GM20431 (cell line): ENCODE data around the gene CTDSP1.

Source experiments
- in situ Hi-C: fragments of 300-500 bp; cut with MseI, MboI; formaldehyde crosslinking; loops from one replicate; pipeline ENCODE4 v1.15.0; 2020; ENCODE audit warnings: low sequenced_read_pairs; ENCODE audit not compliant: unreplicated experiment

CTDSP1 gene

DNA sequence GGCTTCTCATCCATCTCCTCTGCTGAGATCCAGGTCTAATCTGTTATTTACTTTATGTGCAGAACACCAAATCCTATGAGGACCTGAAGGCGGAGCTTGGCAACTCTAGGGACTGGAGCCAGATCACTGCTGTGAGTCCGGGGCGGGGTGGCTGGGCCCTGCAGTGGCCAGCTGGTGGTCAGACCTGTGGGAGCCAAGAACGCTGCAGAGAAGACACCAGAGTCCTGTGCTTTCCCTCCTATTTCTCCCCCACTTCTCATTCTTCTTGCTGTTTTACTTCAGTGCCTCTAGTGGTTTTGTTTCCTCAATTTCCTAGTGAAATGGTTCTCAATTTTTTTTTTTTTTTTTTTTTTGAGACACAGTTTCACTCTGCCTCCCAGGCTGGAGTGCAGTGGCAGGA, 38.9 kb downstream of the CTDSP1 start:
- in situ Hi-C loops: no loop called here

DNA sequence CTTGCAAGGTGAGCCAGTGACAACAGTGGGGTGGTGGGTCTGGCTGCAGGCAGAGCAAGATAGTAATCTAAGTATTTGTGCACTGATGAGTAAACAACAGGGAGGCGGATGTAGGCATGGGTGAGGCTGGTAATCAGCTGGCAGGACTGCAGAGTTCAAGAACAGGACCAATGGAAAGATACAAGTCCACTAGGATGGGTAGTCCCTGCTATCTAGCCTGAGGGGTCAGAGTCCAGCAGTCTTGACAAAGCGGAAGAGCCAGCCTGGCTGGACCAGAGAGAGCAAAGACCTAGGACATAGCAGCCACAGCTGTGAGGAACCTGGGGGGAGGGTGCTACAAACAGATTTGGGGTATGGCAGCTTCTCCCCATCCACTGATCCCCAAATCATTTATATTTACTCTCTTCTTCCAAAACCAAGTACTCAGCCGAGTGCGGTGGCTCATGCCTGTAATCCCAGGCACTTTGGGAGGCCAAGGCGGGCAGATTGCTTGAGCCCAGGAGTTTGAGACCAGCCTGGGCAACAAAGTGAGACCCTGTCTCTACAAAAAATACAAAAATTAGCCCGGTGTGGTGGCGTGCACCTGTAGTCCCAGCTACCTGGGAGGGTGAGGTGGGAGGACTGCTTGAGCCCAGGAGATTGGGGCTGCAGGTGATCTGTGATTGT, 45.2 kb downstream of the CTDSP1 start:
- in situ Hi-C loops: no loop called here

DNA sequence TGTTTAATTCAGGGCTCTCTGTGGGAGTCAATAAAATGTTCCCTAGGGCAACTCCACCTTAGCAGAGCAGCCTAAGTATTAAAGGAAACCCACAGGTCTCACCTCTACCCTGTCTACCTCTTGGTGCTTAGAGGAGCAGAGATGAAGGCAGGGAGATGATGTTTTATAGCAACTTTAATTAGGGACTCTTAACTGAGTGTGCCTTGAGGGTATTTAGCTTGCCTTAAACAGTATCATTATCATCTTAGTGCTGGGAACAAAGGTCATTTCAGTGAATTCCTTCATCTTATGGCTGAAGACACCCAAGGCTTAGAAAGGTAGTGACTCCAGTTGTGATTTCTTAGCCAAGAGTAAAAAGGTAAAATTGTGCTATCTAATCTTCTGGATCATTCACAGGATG, 45.9 kb downstream of the CTDSP1 start:
- in situ Hi-C loops: no loop called here

DNA sequence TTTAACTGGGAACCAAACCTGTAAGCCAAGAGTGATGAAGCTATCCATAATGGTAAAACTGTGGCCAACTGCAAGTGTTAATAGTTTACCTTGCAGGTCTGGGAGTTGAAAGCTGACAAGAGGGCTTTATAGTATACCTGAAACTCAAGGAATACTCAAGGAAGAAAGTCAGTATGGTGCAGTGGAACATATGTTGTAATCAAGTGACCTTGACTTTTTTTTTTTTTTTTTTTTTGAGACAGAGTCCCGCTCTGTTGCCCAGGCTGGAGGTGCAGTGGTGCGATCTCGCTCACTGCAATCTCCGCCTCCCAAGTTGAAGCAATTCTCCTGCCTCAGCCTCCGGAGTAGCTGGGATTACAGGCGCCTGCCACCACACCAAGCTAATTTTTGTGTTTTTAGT, 46.9 kb downstream of the CTDSP1 start:
- in situ Hi-C loops: no loop called here

DNA sequence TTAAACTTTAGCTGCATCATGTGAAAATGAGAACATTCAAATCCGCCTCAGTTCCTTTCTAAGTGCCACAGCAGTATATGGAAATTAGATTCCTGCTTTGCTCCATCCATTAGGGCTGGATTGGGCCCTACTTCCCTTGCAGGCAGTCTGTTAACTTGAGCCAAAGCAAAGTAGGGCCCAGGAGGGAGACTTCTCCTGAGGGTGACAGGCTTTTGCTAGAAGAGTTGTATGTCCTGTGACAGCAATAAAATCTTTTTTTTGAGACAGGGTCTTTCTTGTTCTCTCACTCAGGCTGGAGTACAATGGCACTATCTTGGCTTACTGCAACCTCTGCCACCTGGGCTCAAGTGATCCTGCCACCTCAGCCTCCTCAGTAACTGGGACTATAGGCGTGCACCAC, 47.4 kb downstream of the CTDSP1 start:
- in situ Hi-C loops: no loop called here

DNA sequence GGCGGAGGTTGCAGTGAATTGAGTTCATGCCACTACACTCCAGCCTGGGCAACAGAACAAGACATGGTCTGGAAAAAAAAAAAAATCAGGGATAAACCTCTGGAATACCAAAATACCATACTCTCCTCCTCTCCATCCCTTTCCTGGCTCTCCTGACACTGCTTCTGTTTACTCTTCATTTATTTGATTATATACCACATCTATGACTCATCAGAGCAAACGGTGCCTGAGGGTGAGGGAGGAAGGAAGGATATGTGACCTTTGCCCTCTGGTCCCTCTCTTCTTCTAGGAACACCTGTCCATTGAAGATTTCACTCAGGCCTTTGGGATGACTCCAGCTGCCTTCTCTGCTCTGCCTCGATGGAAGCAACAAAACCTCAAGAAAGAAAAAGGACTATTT, 49.3 kb downstream of the CTDSP1 start:
- in situ Hi-C loops: no loop called here

DNA sequence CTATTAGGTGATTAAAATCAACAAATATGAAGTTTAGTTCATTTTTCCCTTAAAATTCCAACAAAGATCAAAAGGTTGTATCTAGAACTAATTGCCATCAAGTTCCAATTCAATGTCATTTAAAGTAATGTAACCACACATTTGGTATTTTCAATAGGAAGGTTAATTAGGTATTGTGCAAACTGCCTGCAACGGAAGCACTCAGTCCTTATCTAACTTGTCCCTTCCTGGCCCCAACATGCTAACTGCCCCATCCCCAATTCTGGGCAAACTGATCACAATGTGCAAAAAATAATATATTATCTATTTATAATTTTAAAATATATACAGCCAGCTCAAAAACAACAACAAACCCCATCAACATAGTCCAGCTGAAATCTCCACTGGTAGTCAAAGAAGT, 52.4 kb downstream of the CTDSP1 start:
- in situ Hi-C loops: no loop called here
